ENCODE measurements around the gene ZNF500.

The ZNF500 gene

GRCh38 chr16:4768549-4769305 is 1.8 kb upstream of the ZNF500 start:
- peak; percentile 43 for DNase-seq

GRCh38 chr16:4767872-4768548 is 1.0 kb upstream of the ZNF500 start:
- no peak for DNase-seq

- no peak for DNase-seq
Observed at GRCh38 chr16:4765511-4766474, 1.2 kb downstream of the ZNF500 start.

- no peak for DNase-seq
Observed at GRCh38 chr16:4763791-4764190, 3.2 kb downstream of the ZNF500 start.

GRCh38 chr16:4762205-4762604 is 4.8 kb downstream of the ZNF500 start:
- DNase-seq: no peak

- no peak for DNase-seq
Observed at GRCh38 chr16:4760221-4760910, 6.6 kb downstream of the ZNF500 start.

- no peak for DNase-seq
Observed at GRCh38 chr16:4755687-4756086, 11.3 kb downstream of the ZNF500 start.

GRCh38 chr16:4754865-4755264 is 12.1 kb downstream of the ZNF500 start:
- DNase-seq: no peak

- no peak for DNase-seq
Observed at GRCh38 chr16:4753227-4753626, 13.7 kb downstream of the ZNF500 start.

- no peak for DNase-seq
Observed at GRCh38 chr16:4752351-4753100, 14.4 kb downstream of the ZNF500 start.

GRCh38 chr16:4750896-4751295 is 16.1 kb downstream of the ZNF500 start:
- no peak for DNase-seq

GRCh38 chr16:4749700-4750257 is 17.2 kb downstream of the ZNF500 start:
- no peak for DNase-seq

GRCh38 chr16:4748682-4749411 is 18.1 kb downstream of the ZNF500 start:
- no peak for DNase-seq

- DNase-seq: no peak
Observed at GRCh38 chr16:4747906-4748681, 18.9 kb downstream of the ZNF500 start.

- no peak for DNase-seq
Observed at GRCh38 chr16:4746991-4747574, 19.9 kb downstream of the ZNF500 start.

- no peak for DNase-seq
Observed at GRCh38 chr16:4746215-4746614, 20.7 kb downstream of the ZNF500 start.

GRCh38 chr16:4745274-4745569 is 21.7 kb downstream of the ZNF500 start:
- DNase-seq: no peak

GRCh38 chr16:4744555-4745273 is 22.2 kb downstream of the ZNF500 start:
- DNase-seq: no peak

- no peak for DNase-seq
Observed at GRCh38 chr16:4743226-4743878, 23.6 kb downstream of the ZNF500 start.
